AG09319 (cell line): ENCODE data around the gene GPR171.

Experiments
- DNase-seq: peaks from one replicate; pipeline ENCODE4 v3.0.0-alpha.2; 2010; ENCODE audit warnings: low read depth; ENCODE audit errors: extremely low read depth
- TF ChIP-seq, protein P1 (sequence below): IDR thresholded peaks from 2 replicates; pipeline ENCODE4 v1.5.1; 2011; ENCODE audit warnings: low read depth, mild to moderate bottlenecking, inconsistent platforms, low read length, moderate library complexity

GPR171 gene

DNA sequence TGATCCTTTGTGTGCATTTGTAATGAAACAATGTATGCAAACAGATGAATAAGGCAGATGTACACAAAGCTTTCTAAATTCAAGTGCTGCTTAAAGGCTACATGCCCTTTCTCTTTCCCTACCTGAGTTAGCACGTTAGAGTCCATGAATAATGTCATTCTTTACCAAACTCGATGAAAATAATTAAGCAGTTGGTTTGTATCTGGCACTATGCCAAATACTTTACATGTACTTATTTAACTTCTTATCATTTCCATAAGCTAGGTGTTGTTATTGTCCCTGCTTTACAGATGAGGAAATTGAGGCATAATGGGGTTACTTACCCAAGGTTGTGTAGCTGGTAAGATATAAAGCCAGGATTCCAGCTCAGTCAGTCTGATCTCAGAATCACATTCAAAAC, 2.4 kb downstream of the GPR171 start:
- TF ChIP-seq, protein P1, sequence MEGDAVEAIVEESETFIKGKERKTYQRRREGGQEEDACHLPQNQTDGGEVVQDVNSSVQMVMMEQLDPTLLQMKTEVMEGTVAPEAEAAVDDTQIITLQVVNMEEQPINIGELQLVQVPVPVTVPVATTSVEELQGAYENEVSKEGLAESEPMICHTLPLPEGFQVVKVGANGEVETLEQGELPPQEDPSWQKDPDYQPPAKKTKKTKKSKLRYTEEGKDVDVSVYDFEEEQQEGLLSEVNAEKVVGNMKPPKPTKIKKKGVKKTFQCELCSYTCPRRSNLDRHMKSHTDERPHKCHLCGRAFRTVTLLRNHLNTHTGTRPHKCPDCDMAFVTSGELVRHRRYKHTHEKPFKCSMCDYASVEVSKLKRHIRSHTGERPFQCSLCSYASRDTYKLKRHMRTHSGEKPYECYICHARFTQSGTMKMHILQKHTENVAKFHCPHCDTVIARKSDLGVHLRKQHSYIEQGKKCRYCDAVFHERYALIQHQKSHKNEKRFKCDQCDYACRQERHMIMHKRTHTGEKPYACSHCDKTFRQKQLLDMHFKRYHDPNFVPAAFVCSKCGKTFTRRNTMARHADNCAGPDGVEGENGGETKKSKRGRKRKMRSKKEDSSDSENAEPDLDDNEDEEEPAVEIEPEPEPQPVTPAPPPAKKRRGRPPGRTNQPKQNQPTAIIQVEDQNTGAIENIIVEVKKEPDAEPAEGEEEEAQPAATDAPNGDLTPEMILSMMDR = no peak
- no peak for DNase-seq

- no peak for DNase-seq
Observed at GRCh38 chr3:151199554-151200438, 3.2 kb downstream of the GPR171 start.

GRCh38 chr3:151198849-151199248, 4.2 kb downstream of the GPR171 start:
- no peak for DNase-seq
- TF ChIP-seq, protein P1 = no peak

More at GRCh38 chr3:151199554-151200438, 3.2 kb downstream of the GPR171 start:
- TF ChIP-seq, protein P1 = no peak

- TF ChIP-seq, protein P1 = no peak
- no peak for DNase-seq
Observed at GRCh38 chr3:151197981-151198767, 4.8 kb downstream of the GPR171 start.

GRCh38 chr3:151197228-151197627, 5.8 kb downstream of the GPR171 start:
- no peak for DNase-seq
- TF ChIP-seq, protein P1 = no peak

- TF ChIP-seq, protein P1 = no peak
- DNase-seq = no peak
Observed at GRCh38 chr3:151196434-151196833, 6.6 kb downstream of the GPR171 start.

- TF ChIP-seq, protein P1 = no peak
- no peak for DNase-seq
Observed at GRCh38 chr3:151195826-151196225, 7.2 kb downstream of the GPR171 start.
